ENCODE data around the gene HMGA1. TPM values are rescaled to one million over a fixed set of nuclear protein-coding genes. Genes with fewer than 3 reads are reported as not detected.

Gene HMGA1
- total and polyA plus RNA-seq, 2 experiments from 2014 or later, result 341 to 639 TPM

GRCh38 chr6:34204693-34205092 lies 32.0 kb upstream of the HMGA1 start:
- Histone ChIP-seq H3K27ac (no peak overlapping the region), H3K36me3 (no peaks in the 10 kb centered on the region), H3K4me3 (no peak overlapping the region), H3K9me3 (ENCODE audit: low read depth) (no peaks in the 10 kb centered on the region), H3K27me3 (no peaks in the 10 kb centered on the region), H3K4me1 (ENCODE audit: low read depth) (no peaks in the 10 kb centered on the region)
- TF ChIP-seq CTCF (IDR thresholded peaks at IDR 0.05; ENCODE audit: low read depth, low read length), result no peak
- DNase-seq (ENCODE audit: low read depth in 1 of 2, low spot score in 1 of 2), result no peak

GRCh38 chr6:34205466-34205865 lies 31.2 kb upstream of the HMGA1 start:
- no peaks in the 10 kb centered on the region for H3K27me3 ChIP-seq
- no peaks in the 10 kb centered on the region for H3K36me3 ChIP-seq
- no peak overlapping the region for H3K4me3 ChIP-seq
- H3K27ac ChIP-seq, result no peak overlapping the region
- no peaks in the 10 kb centered on the region for H3K4me1 ChIP-seq (ENCODE audit: low read depth)
- DNase-seq (ENCODE audit: low read depth in 1 of 2, low spot score in 1 of 2), result no peak
- no peaks in the 10 kb centered on the region for H3K9me3 ChIP-seq (ENCODE audit: low read depth)
- TF ChIP-seq CTCF (IDR thresholded peaks at IDR 0.05; ENCODE audit: low read depth, low read length), result no peak

GRCh38 chr6:34205916-34206315 lies 30.8 kb upstream of the HMGA1 start:
- Histone ChIP-seq H3K4me3 (no peak overlapping the region), H3K36me3 (no peaks in the 10 kb centered on the region), H3K4me1 (ENCODE audit: low read depth) (no peaks in the 10 kb centered on the region), H3K27me3 (no peaks in the 10 kb centered on the region), H3K27ac (no peak overlapping the region), H3K9me3 (ENCODE audit: low read depth) (no peaks in the 10 kb centered on the region)
- no peak for TF ChIP-seq CTCF (IDR thresholded peaks at IDR 0.05; ENCODE audit: low read depth, low read length)
- no peak for DNase-seq (ENCODE audit: low read depth in 1 of 2, low spot score in 1 of 2)

- H3K27ac ChIP-seq, result no peak overlapping the region
- TF ChIP-seq CTCF (IDR thresholded peaks at IDR 0.05; ENCODE audit: low read depth, low read length), result no peak
- H3K27me3 ChIP-seq, result no peaks in the 10 kb centered on the region
- H3K4me1 ChIP-seq (ENCODE audit: low read depth), result no peaks in the 10 kb centered on the region
- no peak overlapping the region for H3K4me3 ChIP-seq
- DNase-seq (ENCODE audit: low read depth in 1 of 2, low spot score in 1 of 2), result no peak
- H3K36me3 ChIP-seq, result no peaks in the 10 kb centered on the region
- no peaks in the 10 kb centered on the region for H3K9me3 ChIP-seq (ENCODE audit: low read depth)
Observed at GRCh38 chr6:34206726-34207125, 29.9 kb upstream of the HMGA1 start.

GRCh38 chr6:34207695-34208443 lies 28.8 kb upstream of the HMGA1 start:
- DNase-seq (ENCODE audit: low read depth in 1 of 2, low spot score in 1 of 2), result no peak
- Histone ChIP-seq H3K9me3 (ENCODE audit: low read depth) (no peaks in the 10 kb centered on the region), H3K27ac (no peak overlapping the region), H3K36me3 (no peaks in the 10 kb centered on the region), H3K4me3 (no peak overlapping the region), H3K4me1 (ENCODE audit: low read depth) (no peaks in the 10 kb centered on the region), H3K27me3 (no peaks in the 10 kb centered on the region)
- TF ChIP-seq CTCF (IDR thresholded peaks at IDR 0.05; ENCODE audit: low read depth, low read length), result no peak

Measured in cardiac muscle cell (in vitro differentiated cells and primary cell).